NCI-H2107 treated with DMSO at 0.1 percent for 48 hours (cell line): ENCODE data around the gene WNK1.
"Not testable (repeated sequence)": the region's sequence is repeated elsewhere in the genome, so short reads cannot be mapped to it uniquely, and the experiment has no call there.

Source experiments
- DNase-seq: peaks from one replicate; lab custom pipeline; 2025; ENCODE audit not compliant: unreplicated experiment; lab: John Stamatoyannopoulos, UW

Gene WNK1

GRCh38 chr12:906062-906585 is 153.7 kb downstream of the WNK1 start:
- no peak for DNase-seq

GRCh38 chr12:907413-908185 is 155.2 kb downstream of the WNK1 start:
- DNase-seq = no peak

- DNase-seq = no peak
Observed at GRCh38 chr12:909861-910260, 157.5 kb downstream of the WNK1 start.

GRCh38 chr12:910416-910815 is 158.0 kb downstream of the WNK1 start:
- no peak for DNase-seq

- DNase-seq = no peak
Observed at GRCh38 chr12:911191-911826, 158.9 kb downstream of the WNK1 start.

GRCh38 chr12:912466-913235 is 160.3 kb downstream of the WNK1 start:
- DNase-seq = no peak

- DNase-seq = no peak
Observed at GRCh38 chr12:913919-914698, 161.7 kb downstream of the WNK1 start.

GRCh38 chr12:915090-915489 is 162.7 kb downstream of the WNK1 start:
- DNase-seq = no peak

- DNase-seq = no peak
Observed at GRCh38 chr12:916240-916639, 163.9 kb downstream of the WNK1 start.

GRCh38 chr12:916712-917445 is 164.5 kb downstream of the WNK1 start:
- no peak for DNase-seq

- no peak for DNase-seq
Observed at GRCh38 chr12:920676-921075, 168.3 kb downstream of the WNK1 start.

- DNase-seq = no peak
Observed at GRCh38 chr12:922285-922684, 169.9 kb downstream of the WNK1 start.

- no peak for DNase-seq
Observed at GRCh38 chr12:926641-927040, 174.3 kb downstream of the WNK1 start.

- DNase-seq = no peak
Observed at GRCh38 chr12:931060-931459, 178.7 kb downstream of the WNK1 start.

- no peak for DNase-seq
Observed at GRCh38 chr12:931591-931990, 179.2 kb downstream of the WNK1 start.

- DNase-seq = not testable (repeated sequence)
Observed at GRCh38 chr12:935891-936290, 183.5 kb downstream of the WNK1 start.

GRCh38 chr12:936377-937345 is 184.3 kb downstream of the WNK1 start:
- no peak for DNase-seq

- no peak for DNase-seq
Observed at GRCh38 chr12:938810-939209, 186.4 kb downstream of the WNK1 start.

- DNase-seq = no peak
Observed at GRCh38 chr12:943051-943450, 190.7 kb downstream of the WNK1 start.
